Measurements from ENCODE around the gene TBC1D1.
"Not testable (repeated sequence)": the region's sequence is repeated elsewhere in the genome, so short reads cannot be mapped to it uniquely, and the experiment has no call there.

TBC1D1 gene

DNA sequence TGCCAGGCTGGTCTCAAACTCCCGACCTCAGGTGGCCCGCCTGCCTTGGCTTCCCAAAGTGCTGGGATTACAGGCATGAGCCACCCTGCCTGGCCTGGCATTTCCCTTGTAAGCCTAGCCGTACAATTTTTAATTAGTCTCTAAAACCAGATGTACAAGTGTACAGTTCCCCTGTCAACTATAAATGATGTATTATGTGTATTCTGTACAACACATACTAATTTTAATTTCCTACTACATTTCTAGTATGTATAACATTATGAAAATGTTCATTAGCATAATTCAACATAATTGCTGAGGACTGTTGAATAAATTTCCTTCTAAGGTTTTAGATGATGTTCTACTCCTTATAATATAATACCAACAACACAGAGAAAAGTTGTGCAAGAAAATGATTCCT lies 27.8 kb downstream of the TBC1D1 start:
- H3K4me1 Mint-ChIP-seq, result peaks cover 10% of the 10 kb centered on the region
- no peak overlapping the region for H3K27ac Mint-ChIP-seq
- no peaks in the 10 kb centered on the region for H3K27me3 Mint-ChIP-seq (ENCODE audit: low read depth)
- H3K9me3 Mint-ChIP-seq, result no peaks in the 10 kb centered on the region
- no peak overlapping the region for H3K4me3 Mint-ChIP-seq
- no peaks in the 10 kb centered on the region for H3K36me3 Mint-ChIP-seq (ENCODE audit: low read depth)
- TF ChIP-seq, protein P1, sequence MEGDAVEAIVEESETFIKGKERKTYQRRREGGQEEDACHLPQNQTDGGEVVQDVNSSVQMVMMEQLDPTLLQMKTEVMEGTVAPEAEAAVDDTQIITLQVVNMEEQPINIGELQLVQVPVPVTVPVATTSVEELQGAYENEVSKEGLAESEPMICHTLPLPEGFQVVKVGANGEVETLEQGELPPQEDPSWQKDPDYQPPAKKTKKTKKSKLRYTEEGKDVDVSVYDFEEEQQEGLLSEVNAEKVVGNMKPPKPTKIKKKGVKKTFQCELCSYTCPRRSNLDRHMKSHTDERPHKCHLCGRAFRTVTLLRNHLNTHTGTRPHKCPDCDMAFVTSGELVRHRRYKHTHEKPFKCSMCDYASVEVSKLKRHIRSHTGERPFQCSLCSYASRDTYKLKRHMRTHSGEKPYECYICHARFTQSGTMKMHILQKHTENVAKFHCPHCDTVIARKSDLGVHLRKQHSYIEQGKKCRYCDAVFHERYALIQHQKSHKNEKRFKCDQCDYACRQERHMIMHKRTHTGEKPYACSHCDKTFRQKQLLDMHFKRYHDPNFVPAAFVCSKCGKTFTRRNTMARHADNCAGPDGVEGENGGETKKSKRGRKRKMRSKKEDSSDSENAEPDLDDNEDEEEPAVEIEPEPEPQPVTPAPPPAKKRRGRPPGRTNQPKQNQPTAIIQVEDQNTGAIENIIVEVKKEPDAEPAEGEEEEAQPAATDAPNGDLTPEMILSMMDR (IDR thresholded peaks at IDR 0.05; ENCODE audit: unreplicated experiment in 3 of 3), result no peak

DNA sequence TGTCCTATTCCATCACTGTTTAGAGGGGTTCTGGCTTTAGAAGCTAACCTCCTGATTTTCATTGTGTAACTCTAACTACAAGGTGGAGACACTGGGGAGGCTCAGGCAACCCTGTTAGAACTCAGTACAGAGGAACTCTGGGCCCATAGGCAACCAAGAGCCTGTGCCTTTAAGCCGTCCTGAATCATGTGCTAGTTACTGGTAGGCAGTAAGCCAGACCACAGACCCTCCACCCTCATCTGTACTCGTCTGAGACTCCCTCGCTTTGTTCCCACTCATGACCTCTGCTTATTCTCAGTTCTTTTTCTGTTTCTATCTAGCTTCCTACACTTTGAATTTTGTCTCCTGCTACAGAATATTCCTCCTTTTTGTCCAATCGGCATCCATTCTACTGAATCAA lies 31.4 kb downstream of the TBC1D1 start:
- H3K27ac Mint-ChIP-seq, result peak overlapping the region in 1 of 3 experiments; percentile 28
- H3K27me3 Mint-ChIP-seq (ENCODE audit: low read depth), result no peaks in the 10 kb centered on the region
- no peak overlapping the region for H3K4me3 Mint-ChIP-seq
- H3K9me3 Mint-ChIP-seq, result no peaks in the 10 kb centered on the region
- no peaks in the 10 kb centered on the region for H3K36me3 Mint-ChIP-seq (ENCODE audit: low read depth)
- H3K4me1 Mint-ChIP-seq, result peaks cover 9% of the 10 kb centered on the region
- TF ChIP-seq, protein P1 (IDR thresholded peaks at IDR 0.05; ENCODE audit: unreplicated experiment in 3 of 3), result no peak

DNA sequence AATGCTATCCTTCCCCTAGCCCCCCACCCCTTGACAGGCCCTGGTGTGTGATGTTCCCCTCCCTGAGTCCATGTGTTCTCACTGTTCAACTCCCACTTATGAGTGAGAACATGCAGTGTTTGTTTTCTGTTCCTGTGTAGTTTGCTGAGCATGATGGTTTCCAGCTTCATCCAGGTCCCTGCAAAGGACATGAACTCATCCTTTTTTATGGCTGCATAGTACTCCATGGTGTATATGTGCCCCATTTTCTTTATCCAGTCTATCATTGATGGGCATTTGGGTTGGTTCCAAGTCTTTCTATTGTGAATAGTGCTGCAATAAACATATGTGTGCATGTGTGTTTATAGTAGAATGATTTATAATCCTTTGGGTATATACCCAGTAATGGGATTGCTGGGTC lies 32.2 kb downstream of the TBC1D1 start:
- H3K4me1 Mint-ChIP-seq; H3K36me3 Mint-ChIP-seq (ENCODE audit: low read depth); H3K27me3 Mint-ChIP-seq (ENCODE audit: low read depth); H3K9me3 Mint-ChIP-seq; H3K4me3 Mint-ChIP-seq: not testable (repeated sequence)
- peak overlapping the region in 1 of 3 experiments; percentile 52 for H3K27ac Mint-ChIP-seq

GRCh38 chr4:37924946-37925345 lies 34.1 kb downstream of the TBC1D1 start:
- H3K27me3 Mint-ChIP-seq (ENCODE audit: low read depth), result no peaks in the 10 kb centered on the region
- H3K36me3 Mint-ChIP-seq (ENCODE audit: low read depth), result no peaks in the 10 kb centered on the region
- TF ChIP-seq, protein P1 (IDR thresholded peaks at IDR 0.05; ENCODE audit: unreplicated experiment in 3 of 3), result no peak
- no peak overlapping the region for H3K27ac Mint-ChIP-seq
- peaks cover 19% of the 10 kb centered on the region for H3K4me1 Mint-ChIP-seq
- no peaks in the 10 kb centered on the region for H3K9me3 Mint-ChIP-seq
- no peak overlapping the region for H3K4me3 Mint-ChIP-seq

GRCh38 chr4:37927434-37927833 lies 36.5 kb downstream of the TBC1D1 start:
- Mint-ChIP-seq H3K27ac (peak overlapping the region in 1 of 3 experiments; percentile 36), H3K9me3 (no peaks in the 10 kb centered on the region), H3K4me3 (no peak overlapping the region), H3K36me3 (ENCODE audit: low read depth) (no peaks in the 10 kb centered on the region), H3K4me1 (peaks cover 29% of the 10 kb centered on the region), H3K27me3 (ENCODE audit: low read depth) (no peaks in the 10 kb centered on the region)
- TF ChIP-seq, protein P1 (IDR thresholded peaks at IDR 0.05; ENCODE audit: unreplicated experiment in 3 of 3), result no peak

DNA sequence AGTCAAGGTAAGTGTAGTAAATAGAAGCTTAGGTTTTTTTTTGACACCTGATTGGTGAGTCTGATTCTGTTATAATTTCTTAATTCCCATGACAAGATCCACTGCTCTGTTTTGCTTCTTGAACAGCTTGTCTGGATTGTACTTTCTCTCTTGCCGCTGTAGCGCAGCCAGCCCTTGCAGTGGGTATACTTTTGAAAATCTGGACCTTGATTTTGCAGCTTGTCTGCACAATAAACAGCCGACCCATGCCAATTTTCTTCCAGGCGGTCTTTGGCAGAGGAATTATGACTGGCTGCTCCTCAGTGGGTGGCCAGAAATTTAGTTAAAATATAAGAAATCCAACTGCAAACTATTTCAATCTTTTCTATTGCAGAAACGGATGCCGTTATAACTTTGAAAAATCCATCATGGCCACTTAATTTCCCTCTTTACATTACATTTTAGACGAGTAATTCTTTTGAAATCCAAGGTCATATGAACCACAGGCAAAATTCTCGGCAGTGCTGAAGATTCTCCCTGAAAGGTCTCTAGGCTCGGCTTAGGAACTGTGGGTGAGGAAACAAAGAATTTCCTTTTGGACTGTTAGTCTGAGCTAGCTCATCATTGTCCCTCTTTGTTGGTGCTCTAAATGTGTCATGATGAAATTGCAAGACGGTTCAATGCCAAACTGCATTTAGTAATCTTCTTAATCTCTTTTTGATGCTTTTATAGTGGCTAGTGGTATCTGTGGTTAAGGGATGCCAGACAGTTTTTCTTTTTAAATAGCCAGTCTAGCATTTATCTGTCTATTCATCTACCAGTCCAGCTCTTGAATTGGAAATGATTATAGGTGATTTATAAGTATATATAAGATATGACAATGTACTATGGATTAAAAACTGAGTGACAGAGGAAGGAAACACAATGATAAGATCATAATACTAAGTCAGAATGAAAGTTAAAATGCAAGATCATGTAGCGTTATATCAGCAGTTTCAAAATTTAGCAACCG lies 37.8 kb downstream of the TBC1D1 start:
- H3K9me3 Mint-ChIP-seq, result peaks cover 2% of the 10 kb centered on the region
- no peaks in the 10 kb centered on the region for H3K36me3 Mint-ChIP-seq (ENCODE audit: low read depth)
- H3K27me3 Mint-ChIP-seq (ENCODE audit: low read depth), result no peaks in the 10 kb centered on the region
- peak overlapping the region in 1 of 3 experiments; percentile 12 for H3K27ac Mint-ChIP-seq
- H3K4me1 Mint-ChIP-seq, result peaks cover 29% of the 10 kb centered on the region
- no peak overlapping the region for H3K4me3 Mint-ChIP-seq
- TF ChIP-seq, protein P1 (IDR thresholded peaks at IDR 0.05; ENCODE audit: unreplicated experiment in 3 of 3), result no peak

Measured in nephron (organoid).